Endodermal cell (in vitro differentiated cells): ENCODE data around the gene AZIN2. TPM values are rescaled to one million over a fixed set of nuclear protein-coding genes. Genes with fewer than 3 reads are reported as not detected.

Experiments used
- DNase-seq: peaks from one replicate; pipeline ENCODE4 v3.0.0-alpha.2; 2017
- H3K27ac ChIP-seq: 2 replicates; pipeline ENCODE4 v1.5.1; 2013; ENCODE audit warnings: mild to moderate bottlenecking, low read depth, low read length, moderate library complexity
- H3K27me3 ChIP-seq: 2 replicates; pipeline ENCODE4 v1.6.1; 2013; ENCODE audit warnings: mild to moderate bottlenecking, low read length, moderate library complexity; ENCODE audit not compliant: insufficient read depth, control insufficient read depth, poor library complexity, severe bottlenecking
- H3K36me3 ChIP-seq: 2 replicates; pipeline ENCODE4 v1.7.0; 2013; ENCODE audit warnings: mild to moderate bottlenecking, low read length, moderate library complexity; ENCODE audit not compliant: control insufficient read depth, insufficient read depth
- H3K4me1 ChIP-seq: one replicate; pipeline ENCODE4 v1.7.0; 2013; ENCODE audit warnings: low read length; ENCODE audit not compliant: control insufficient read depth, insufficient read depth
- H3K4me3 ChIP-seq: 2 replicates; pipeline ENCODE4 v1.5.1; 2013; ENCODE audit warnings: mild to moderate bottlenecking, low read length, moderate library complexity
- H3K9ac ChIP-seq: 2 replicates; pipeline ENCODE4 v1.6.1; 2013; ENCODE audit warnings: mild to moderate bottlenecking, low read length, moderate library complexity; ENCODE audit not compliant: poor library complexity, severe bottlenecking; ENCODE audit errors: extremely low read depth
- H3K9me3 ChIP-seq: 2 replicates; pipeline ENCODE4 v1.6.1; 2013; ENCODE audit warnings: mild to moderate bottlenecking, low read length, moderate library complexity; ENCODE audit not compliant: control insufficient read depth
- H3K27ac Mint-ChIP-seq: 2 replicates; pipeline ENCODE4 v1.8.0; 2020; ENCODE audit warnings: mixed read lengths
- H3K27me3 Mint-ChIP-seq: 2 replicates; pipeline ENCODE4 v1.8.0; 2021; ENCODE audit warnings: mild to moderate bottlenecking, mixed read lengths; ENCODE audit not compliant: insufficient read depth
- H3K36me3 Mint-ChIP-seq: 2 replicates; pipeline ENCODE4 v1.8.0; 2020; ENCODE audit warnings: low read depth, mixed read lengths
- H3K4me1 Mint-ChIP-seq: 2 replicates; pipeline ENCODE4 v1.8.0; 2020; ENCODE audit warnings: mixed read lengths
- H3K4me3 Mint-ChIP-seq: 2 replicates; pipeline ENCODE4 v1.8.0; 2020; ENCODE audit warnings: mild to moderate bottlenecking, moderate library complexity, mixed read lengths
- H3K9me3 Mint-ChIP-seq: 2 replicates; pipeline ENCODE4 v1.8.0; 2020; ENCODE audit warnings: mild to moderate bottlenecking, mixed read lengths
- CTCF ChIP-seq: fragments of 200-600 bp; sonication (generic); conservative IDR thresholded peaks from 2 replicates; pipeline ENCODE4 v1.5.0; 2021; ENCODE audit warnings: antibody characterized with exemption, mild to moderate bottlenecking
- WGBS, 2 experiments: methylation state at CpG; one replicate each; pipeline versions ENCODE4 v1.1.5 to v1.1.7; 2013; ENCODE audit warnings: missing lambda C conversion rate in 2 of 2, mixed read lengths in 1 of 2; ENCODE audit not compliant: insufficient coverage in 1 of 2, insufficient read length in 1 of 2; 5-methylcytosine and 5-hydroxymethylcytosine counted together
- total RNA-seq, 2 donors: library from RNA; stranded (reverse); fragmentation: NEBNext Ultra II Directional in 1 of 2; extraction: Animal tissue kit (Norgen Biotek cat#: 25700) in 1 of 2; gene quantifications; 2 replicates in 1 of 2; 3 replicates in 1 of 2; pipeline ENCODE4 v1.2.1, GENCODE V29; 2021

AZIN2 gene
- total RNA-seq, 2 donors from 2014 or later = 1.7 to 3.0 TPM

GRCh38 chr1:33072707-33073106 is 8.2 kb upstream of the AZIN2 start:
- Histone ChIP-seq H3K9ac (no peak overlapping the region), H3K27me3 (no peaks in the 10 kb centered on the region), H3K27ac (no peak overlapping the region), H3K4me3 (no peak overlapping the region), H3K9me3 (no peaks in the 10 kb centered on the region), H3K4me1 (no peaks in the 10 kb centered on the region), H3K36me3 (no peaks in the 10 kb centered on the region)
- Mint-ChIP-seq H3K36me3 (no peaks in the 10 kb centered on the region), H3K9me3 (no peaks in the 10 kb centered on the region), H3K4me1 (no peaks in the 10 kb centered on the region), H3K27me3 (peaks cover 33% of the 10 kb centered on the region), H3K4me3 (no peak overlapping the region), H3K27ac (no peak overlapping the region)
- no peak for TF ChIP-seq CTCF
- 97% methylated on average over 2 of the region's 2 CpGs; no CpG with 5 or more reads in 1 of the 2 experiments for WGBS, 2 experiments
- no peak for DNase-seq

GRCh38 chr1:33074193-33074945 is 6.6 kb upstream of the AZIN2 start:
- H3K36me3 Mint-ChIP-seq = no peaks in the 10 kb centered on the region
- Histone ChIP-seq H3K36me3 (no peaks in the 10 kb centered on the region), H3K9ac (no peak overlapping the region), H3K4me1 (no peaks in the 10 kb centered on the region), H3K27ac (no peak overlapping the region), H3K27me3 (no peaks in the 10 kb centered on the region), H3K9me3 (no peaks in the 10 kb centered on the region), H3K4me3 (no peak overlapping the region)
- H3K27ac Mint-ChIP-seq = no peak overlapping the region
- H3K9me3 Mint-ChIP-seq = no peaks in the 10 kb centered on the region
- no peaks in the 10 kb centered on the region for H3K4me1 Mint-ChIP-seq
- peaks cover 35% of the 10 kb centered on the region for H3K27me3 Mint-ChIP-seq
- H3K4me3 Mint-ChIP-seq = no peak overlapping the region
- no peak for TF ChIP-seq CTCF
- no peak for DNase-seq
- WGBS, 2 experiments = 73 to 87% methylated on average over 2 to 3 of the region's 4 CpGs

GRCh38 chr1:33078030-33078591 is 2.8 kb upstream of the AZIN2 start:
- Histone ChIP-seq H3K4me3 (no peak overlapping the region), H3K27me3 (peaks cover 20% of the 10 kb centered on the region), H3K4me1 (no peaks in the 10 kb centered on the region), H3K9ac (no peak overlapping the region), H3K27ac (no peak overlapping the region), H3K36me3 (no peaks in the 10 kb centered on the region), H3K9me3 (no peaks in the 10 kb centered on the region)
- no peak for TF ChIP-seq CTCF
- 90% methylated on average over 1 of the region's 1 CpG; no CpG with 5 or more reads in 1 of the 2 experiments for WGBS, 2 experiments
- Mint-ChIP-seq H3K36me3 (no peaks in the 10 kb centered on the region), H3K27me3 (peaks cover 35% of the 10 kb centered on the region), H3K27ac (no peak overlapping the region), H3K4me1 (peaks cover 4% of the 10 kb centered on the region), H3K9me3 (no peaks in the 10 kb centered on the region), H3K4me3 (no peak overlapping the region)
- no peak for DNase-seq
